ENCODE results near the gene CRB2.

CRB2 gene
- total RNA-seq: 0 to 0.49 (median 0.08) reads per million in 18 experiments

- DNase-seq: no peak
Measured at GRCh38 chr9:123355761-123356431, at the start of gene CRB2. TSS of gene CRB2 (plus strand) at chr9:123356197. CDS start at chr9:123356261, 64 bp downstream.

GRCh38 chr9:123309611-123310010, 46.4 kb upstream of the CRB2 start:
- no peak for DNase-seq

- no peak for DNase-seq
Measured at GRCh38 chr9:123310551-123311249, 45.3 kb upstream of the CRB2 start.

- no peak for DNase-seq
Measured at GRCh38 chr9:123311250-123311752, 44.7 kb upstream of the CRB2 start.

- no peak for DNase-seq
Measured at GRCh38 chr9:123312306-123312877, 43.6 kb upstream of the CRB2 start.

- DNase-seq: no peak
Measured at GRCh38 chr9:123314617-123315016, 41.4 kb upstream of the CRB2 start.

GRCh38 chr9:123315635-123316034, 40.4 kb upstream of the CRB2 start:
- peak; percentile 41 for DNase-seq

- DNase-seq: peak; percentile 82 to 89
Measured at GRCh38 chr9:123316053-123316718, 39.8 kb upstream of the CRB2 start.

GRCh38 chr9:123318202-123318601, 37.8 kb upstream of the CRB2 start:
- DNase-seq: no peak

GRCh38 chr9:123318961-123319421, 37.0 kb upstream of the CRB2 start:
- no peak for DNase-seq

- no peak for DNase-seq
Measured at GRCh38 chr9:123319541-123320339, 36.3 kb upstream of the CRB2 start.

GRCh38 chr9:123320814-123321213, 35.2 kb upstream of the CRB2 start:
- DNase-seq: no peak

- peak; percentile 25 to 34 for DNase-seq
Measured at GRCh38 chr9:123321616-123322272, 34.3 kb upstream of the CRB2 start.

GRCh38 chr9:123322273-123323195, 33.5 kb upstream of the CRB2 start:
- no peak for DNase-seq

GRCh38 chr9:123323196-123324013, 32.6 kb upstream of the CRB2 start:
- DNase-seq: no peak

GRCh38 chr9:123324767-123325183, 31.2 kb upstream of the CRB2 start:
- no peak for DNase-seq

- DNase-seq: no peak
Measured at GRCh38 chr9:123326187-123326586, 29.8 kb upstream of the CRB2 start.

- DNase-seq: peak; percentile 83 to 95
Measured at GRCh38 chr9:123326662-123327093, 29.3 kb upstream of the CRB2 start.

- no peak for DNase-seq
Measured at GRCh38 chr9:123327697-123328100, 28.3 kb upstream of the CRB2 start.

Data from inflammatory macrophage (primary cell).